ENCODE results near the gene RALGAPA2.

Gene RALGAPA2

GRCh38 chr20:20721489-20721888, 9.0 kb upstream of the RALGAPA2 start:
- DNase-seq (ENCODE audit: low read depth, low spot score): no peak

- no peak for DNase-seq (ENCODE audit: low read depth, low spot score)
Measured at GRCh38 chr20:20720158-20720557, 7.7 kb upstream of the RALGAPA2 start.

GRCh38 chr20:20719411-20719810, 7.0 kb upstream of the RALGAPA2 start:
- DNase-seq (ENCODE audit: low read depth, low spot score): no peak

- no peak for DNase-seq (ENCODE audit: low read depth, low spot score)
Measured at GRCh38 chr20:20713244-20713765, 861 bp upstream of the RALGAPA2 start.

- DNase-seq (ENCODE audit: low read depth, low spot score): peak; percentile 20
Measured at GRCh38 chr20:20712004-20712473, 405 bp downstream of the RALGAPA2 start.

- DNase-seq (ENCODE audit: low read depth, low spot score): peak; percentile 15
Measured at GRCh38 chr20:20711413-20711812, 1.0 kb downstream of the RALGAPA2 start.

GRCh38 chr20:20710443-20711315, 1.8 kb downstream of the RALGAPA2 start:
- DNase-seq (ENCODE audit: low read depth, low spot score): peak; percentile 79

GRCh38 chr20:20709887-20710286, 2.6 kb downstream of the RALGAPA2 start:
- no peak for DNase-seq (ENCODE audit: low read depth, low spot score)

GRCh38 chr20:20706285-20706684, 6.2 kb downstream of the RALGAPA2 start:
- no peak for DNase-seq (ENCODE audit: low read depth, low spot score)

GRCh38 chr20:20702330-20703245, 9.9 kb downstream of the RALGAPA2 start:
- no peak for DNase-seq (ENCODE audit: low read depth, low spot score)

GRCh38 chr20:20699917-20700316, 12.5 kb downstream of the RALGAPA2 start:
- DNase-seq (ENCODE audit: low read depth, low spot score): no peak

GRCh38 chr20:20699144-20699543, 13.3 kb downstream of the RALGAPA2 start:
- DNase-seq (ENCODE audit: low read depth, low spot score): no peak

GRCh38 chr20:20697325-20697845, 15.1 kb downstream of the RALGAPA2 start:
- DNase-seq (ENCODE audit: low read depth, low spot score): no peak

GRCh38 chr20:20695250-20695816, 17.1 kb downstream of the RALGAPA2 start:
- DNase-seq (ENCODE audit: low read depth, low spot score): no peak

- DNase-seq (ENCODE audit: low read depth, low spot score): no peak
Measured at GRCh38 chr20:20694591-20694990, 17.9 kb downstream of the RALGAPA2 start.

GRCh38 chr20:20692587-20692986, 19.9 kb downstream of the RALGAPA2 start:
- DNase-seq (ENCODE audit: low read depth, low spot score): no peak

GRCh38 chr20:20691477-20692235, 20.8 kb downstream of the RALGAPA2 start:
- no peak for DNase-seq (ENCODE audit: low read depth, low spot score)

GRCh38 chr20:20690676-20691476, 21.6 kb downstream of the RALGAPA2 start:
- no peak for DNase-seq (ENCODE audit: low read depth, low spot score)

GRCh38 chr20:20687319-20687718, 25.1 kb downstream of the RALGAPA2 start:
- DNase-seq (ENCODE audit: low read depth, low spot score): no peak

GRCh38 chr20:20685635-20686034, 26.8 kb downstream of the RALGAPA2 start:
- peak; percentile 44 for DNase-seq (ENCODE audit: low read depth, low spot score)

Measured in astrocyte of the hippocampus (primary cell).